Smooth muscle cell (in vitro differentiated cells): ENCODE data around the gene BLID. TPM values are rescaled to one million over a fixed set of nuclear protein-coding genes. Genes with fewer than 3 reads are reported as not detected.

ENCODE experiments used
- DNase-seq: peaks from one replicate; lab custom pipeline; 2025; ENCODE audit not compliant: unreplicated experiment; lab: John Stamatoyannopoulos, UW
- H2AFZ ChIP-seq: fragments of 200-600 bp; sonication (generic); 2 replicates; pipeline ENCODE4 v1.6.0; 2016; ENCODE audit warnings: antibody characterized with exemption, low read depth, mild to moderate bottlenecking
- H3F3A ChIP-seq: fragments of 200-600 bp; sonication (generic); 2 replicates; pipeline ENCODE4 v1.6.0; 2017; ENCODE audit warnings: antibody characterized with exemption, low read depth
- H3K27ac ChIP-seq: fragments of 200-600 bp; sonication (generic); 2 replicates; pipeline ENCODE4 v1.5.1; 2016; ENCODE audit warnings: low read depth, mild to moderate bottlenecking
- H3K27me3 ChIP-seq: fragments of 200-600 bp; sonication (generic); 2 replicates; pipeline ENCODE4 v1.6.1; 2016; ENCODE audit warnings: low read depth, mild to moderate bottlenecking
- H3K36me3 ChIP-seq: fragments of 200-600 bp; sonication (generic); 2 replicates; pipeline ENCODE4 v1.5.1; 2016; ENCODE audit warnings: low read depth
- H3K4me1 ChIP-seq: fragments of 200-600 bp; sonication (generic); 2 replicates; pipeline ENCODE4 v1.5.1; 2016; ENCODE audit warnings: low read depth
- H3K4me2 ChIP-seq: fragments of 200-600 bp; sonication (generic); 2 replicates; pipeline ENCODE4 v1.6.0; 2016; ENCODE audit warnings: mild to moderate bottlenecking
- H3K4me3 ChIP-seq: fragments of 200-600 bp; sonication (generic); 2 replicates; pipeline ENCODE4 v1.5.1; 2016; ENCODE audit warnings: mild to moderate bottlenecking
- H3K79me2 ChIP-seq: fragments of 200-600 bp; sonication (generic); 2 replicates; pipeline ENCODE4 v1.6.0; 2016; ENCODE audit warnings: low read depth, mild to moderate bottlenecking
- H3K9ac ChIP-seq: fragments of 200-600 bp; sonication (generic); 2 replicates; pipeline ENCODE4 v1.6.0; 2016; ENCODE audit warnings: low read depth
- H3K9me3 ChIP-seq: fragments of 200-600 bp; sonication (generic); replicated peaks from 2 replicates; pipeline ENCODE4 v1.5.1; 2016; ENCODE audit warnings: low read depth
- H4K20me1 ChIP-seq: fragments of 200-600 bp; sonication (generic); 2 replicates; pipeline ENCODE4 v1.6.0; 2016; ENCODE audit warnings: low read depth
- CTCF ChIP-seq: fragments of 200-600 bp; sonication (generic); IDR thresholded peaks from 2 replicates; pipeline ENCODE4 v1.5.1; 2017; ENCODE audit warnings: borderline replicate concordance, mild to moderate bottlenecking, antibody characterized with exemption; ENCODE audit not compliant: insufficient read depth, poor library complexity, severe bottlenecking
- WGBS: methylation state at CpG from one replicate; pipeline ENCODE4 v1.1.7; 2016; ENCODE audit warnings: low lambda C conversion rate; 5-methylcytosine and 5-hydroxymethylcytosine counted together
- microRNA counts: library from miRNA; unstranded; fragments of <30 nt; microRNA quantifications from one replicate; lab custom pipeline; 2016
- microRNA-seq: library from miRNA; unstranded; fragments of <30 nt; microRNA quantifications from one replicate; pipeline ENCODE4, GENCODE V29; 2016; ENCODE audit warnings: borderline number of aligned reads
- polyA plus RNA-seq: library from polyadenylated mRNA; unstranded; fragments of >200 nt; fragmentation: Nextera tagmentation; extraction: Ambion mirVana; gene quantifications from 2 replicates; pipeline ENCODE4 v1.2.1, GENCODE V29; 2016
- small RNA-seq: library from RNA; depleted of rRNA; stranded (forward); fragments of <200 nt; gene quantifications from one replicate; pipeline ENCODE3, GENCODE V24; 2014
- total RNA-seq: library from RNA; depleted of rRNA; stranded (reverse); fragments of >200 nt; gene quantifications from 2 replicates; pipeline ENCODE4 v1.2.3, GENCODE V29; 2014

BLID gene
- total and polyA plus RNA-seq, 2 experiments from 2014 or later: 0.18 to 4.7 TPM

DNA sequence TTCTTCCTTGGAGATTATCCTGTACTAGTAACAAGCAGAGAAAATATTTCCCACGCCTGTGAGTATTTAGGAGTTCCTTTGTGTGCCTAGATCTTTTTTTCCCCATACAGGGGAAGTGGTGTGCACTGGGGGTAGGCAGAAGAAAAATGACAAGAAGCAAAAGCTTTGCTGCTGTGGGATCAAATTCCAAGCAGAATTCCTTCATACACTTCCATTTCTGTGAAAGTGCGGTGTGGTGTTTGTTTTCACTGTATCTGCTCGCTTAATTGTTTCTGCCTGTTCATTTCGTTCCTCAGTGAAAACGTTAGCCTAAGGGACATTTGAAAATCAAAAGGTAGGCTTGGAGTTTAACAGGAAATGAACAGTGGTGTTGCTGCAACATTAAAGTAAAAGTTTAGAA lies 47.9 kb downstream of the BLID start:
- Histone ChIP-seq H3K36me3 (peaks cover 3% of the 10 kb centered on the region), H3K27me3 (no peaks in the 10 kb centered on the region), H4K20me1 (no peaks in the 10 kb centered on the region), H3K9ac (peak overlapping the region; percentile 40), H3K4me2 (peak overlapping the region; percentile 77), H3K27ac (peak overlapping the region; percentile 67), H3K79me2 (no peaks in the 10 kb centered on the region), H3K9me3 (no peaks in the 10 kb centered on the region), H3K4me3 (peak overlapping the region; percentile 1), H3K4me1 (no peaks in the 10 kb centered on the region), H3F3A (no peaks in the 10 kb centered on the region), H2AFZ (peak overlapping the region; percentile 73)
- no peak for DNase-seq
- 24% methylated on average over 5 of the region's 5 CpGs for WGBS
- no peak for TF ChIP-seq CTCF

MicroRNAs within 50 kb of the gene (microRNA counts, 767-probe panel; counts per million panel counts)
- microRNA hsa-let-7a-5p (lab: Ali Mortazavi, UCI): 10,905 counts per million, percentile 90 among the panel's probes with 10 or more counts
- microRNA hsa-miR-100-5p (lab: Ali Mortazavi, UCI): 10,783 counts per million, percentile 87 among the panel's probes with 10 or more counts
- 14,024 counts per million, percentile 100 among the panel's probes with 10 or more counts for microRNA hsa-miR-125b-5p (lab: Ali Mortazavi, UCI)

Small RNA genes within 50 kb of the gene (microRNA-seq; reads per million reads assigned to microRNA genes)
- gene MIR100: 37,716 reads per million, percentile 99 among the genes with 10 or more reads in this experiment
- gene MIR125B1: 3,754 reads per million, percentile 89 among the genes with 10 or more reads in this experiment
- 59.0 reads per million, percentile 47 among the genes with 10 or more reads in this experiment for gene MIRLET7A2

Small RNA genes within 50 kb of the gene (small RNA-seq; reads per million reads assigned to genes)
- gene MIR100 (1,037 reads per million, percentile 100 among the genes with 10 or more reads in this experiment), gene MIR125B1 (241 reads per million, percentile 99 among the genes with 10 or more reads in this experiment), gene MIRLET7A2 (0.63 reads per million, percentile 22 among the genes with 10 or more reads in this experiment)
